GM10248 (cell line): Measurements from ENCODE around the gene LCP2.
A peak's percentile ranks its signal among the peaks of the same experiment; 100 is the strongest.

Experiments used
- CTCF ChIA-PET: fragments of 300-600 bp; sonication (Branson Sonifier 250); formaldehyde crosslinking; extraction: SDS; loops from one replicate; lab custom pipeline; 2021; ENCODE audit warnings: antibody characterized with exemption; lab: Yijun Ruan, JAX
- POLR2A ChIA-PET: fragments of 350-650 bp; sonication (Branson Sonifier 250); formaldehyde crosslinking; extraction: SDS; loops from one replicate; lab custom pipeline; 2020; ENCODE audit warnings: antibody characterized with exemption; lab: Yijun Ruan, JAX
- DNase-seq: peaks from one replicate; pipeline ENCODE4 v3.0.0; 2012; ENCODE audit errors: extremely low spot score
- CTCF ChIP-seq: IDR thresholded peaks from 2 replicates; pipeline ENCODE4 v1.5.1; 2012; ENCODE audit warnings: mild to moderate bottlenecking, low read depth; ENCODE audit errors: extremely low read depth, missing control alignments, control extremely low read depth

Gene LCP2

GRCh38 chr5:170341545-170341944 is 44.0 kb upstream of the LCP2 start:
- no peak for TF ChIP-seq CTCF
- DNase-seq, result no peak
- ChIA-PET POLR2A (no interaction called here), CTCF (interaction anchor here (1.2 to 5.2 kb wide), 6 partner anchors 11 to 116 kb away, joined by 3 to 79 read pairs (median 8); no protein-coding TSS in a partner anchor)

- DNase-seq, result no peak
- ChIA-PET POLR2A (no interaction called here), CTCF (interaction anchor here (0.7 to 5.2 kb wide), 27 partner anchors 9 to 119 kb away, joined by 3 to 79 read pairs (median 11); partner anchors contain the start of gene LCP2)
- TF ChIP-seq CTCF, result no peak
Measured at GRCh38 chr5:170339780-170340167, 42.2 kb upstream of the LCP2 start.

- peak; percentile 82 for DNase-seq
- POLR2A ChIA-PET, result no interaction called here
- peak; percentile 99 for TF ChIP-seq CTCF
- CTCF ChIA-PET, result interaction anchor here (0.6 to 5.2 kb wide), 47 partner anchors 8 to 271 kb away, joined by 3 to 79 read pairs (median 6); partner anchors contain the start of gene LCP2
Measured at GRCh38 chr5:170338933-170339779, 41.6 kb upstream of the LCP2 start.

DNA sequence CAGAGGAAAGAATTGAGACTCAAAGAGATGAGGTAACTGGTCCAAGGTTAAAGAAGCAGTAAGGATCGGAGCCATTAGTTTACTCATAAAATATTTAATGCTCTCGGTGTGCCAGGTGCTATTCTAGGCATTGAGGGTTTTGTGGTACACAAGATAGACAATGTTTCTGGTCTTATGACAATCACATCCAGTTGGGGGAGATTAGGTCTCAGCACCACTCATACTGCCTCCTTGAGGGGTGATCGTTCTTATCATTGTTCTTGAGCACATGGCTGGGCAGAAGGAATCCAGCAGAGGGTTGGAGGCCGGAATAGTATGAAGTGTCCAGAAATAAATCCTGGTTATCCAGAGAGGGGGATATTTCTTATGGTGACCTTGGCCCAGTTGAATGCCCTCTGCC is 40.7 kb upstream of the LCP2 start:
- CTCF ChIA-PET, result interaction anchor here (0.6 to 5.2 kb wide), 43 partner anchors 8 to 270 kb away, joined by 3 to 79 read pairs (median 6); partner anchors contain the start of gene LCP2
- no peak for TF ChIP-seq CTCF
- no peak for DNase-seq
- POLR2A ChIA-PET, result no interaction called here

DNA sequence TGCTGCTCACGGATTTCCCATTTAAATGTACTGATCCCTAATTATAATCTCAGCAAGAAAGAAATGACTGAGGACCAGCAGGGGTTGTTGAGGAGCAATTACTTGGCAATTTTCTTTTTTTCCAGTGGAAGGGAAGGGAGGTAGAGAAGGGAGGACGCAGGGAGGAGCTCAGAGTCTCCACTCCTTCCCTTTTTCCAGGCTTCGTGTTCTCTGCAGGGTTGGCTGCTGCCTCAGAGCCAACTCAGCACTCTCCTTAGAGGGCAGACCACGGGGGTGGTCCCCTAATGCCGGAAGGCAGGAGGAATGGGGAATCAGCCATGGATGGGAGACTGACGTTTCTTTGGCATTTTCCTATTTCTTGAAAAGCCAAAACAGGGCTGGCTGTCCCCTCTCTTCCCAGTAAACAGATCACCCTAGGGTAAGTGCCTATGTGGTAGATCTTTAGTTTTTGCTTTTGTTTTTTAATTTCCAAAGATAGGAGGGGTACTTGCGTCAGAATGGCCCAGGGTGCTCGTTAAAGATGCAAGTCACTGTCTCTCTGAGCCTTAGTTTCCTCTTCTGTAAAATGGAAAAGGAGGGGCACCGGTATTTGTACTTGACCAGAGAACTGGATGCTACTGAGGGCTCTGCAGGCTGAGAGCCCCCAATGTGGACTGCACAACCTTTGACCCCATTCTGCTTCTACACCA is 39.6 kb upstream of the LCP2 start:
- no peak for TF ChIP-seq CTCF
- POLR2A ChIA-PET, result no interaction called here
- no peak for DNase-seq
- CTCF ChIA-PET, result interaction anchor here (1.1 to 5.2 kb wide), 5 partner anchors 12 to 111 kb away, joined by 3 to 79 read pairs (median 18); no protein-coding TSS in a partner anchor

DNA sequence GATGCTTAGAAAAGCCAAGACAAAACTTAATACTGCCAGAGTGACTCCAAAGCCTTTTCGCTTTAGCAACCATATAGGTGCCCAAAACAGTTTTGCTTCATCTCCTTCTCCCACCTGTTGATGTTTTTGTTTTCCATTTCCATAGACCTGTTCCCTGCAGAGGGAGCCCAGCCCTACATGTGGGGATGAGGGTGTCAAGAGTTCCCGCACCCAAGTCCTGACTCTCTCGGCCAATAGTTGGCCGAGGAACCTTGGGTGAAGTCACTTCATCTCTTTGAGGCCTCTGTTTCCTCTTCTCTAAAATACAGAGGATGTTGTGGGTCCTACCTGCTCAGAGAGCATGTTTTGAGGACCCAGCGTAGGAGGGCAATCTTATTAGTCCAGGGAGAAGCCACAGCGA is 38.5 kb upstream of the LCP2 start:
- ChIA-PET POLR2A (no interaction called here), CTCF (interaction anchor here (5.2 kb wide), 1 partner anchor 69 kb away, joined by 79 read pairs; no protein-coding TSS in a partner anchor)
- DNase-seq, result no peak
- no peak for TF ChIP-seq CTCF
